Effector memory CD4-positive, alpha-beta T cell (primary cell): ENCODE results near the gene CPA5.

Experiments used
- DNase-seq, 3 donors: peaks; one replicate each; pipeline ENCODE4 v3.0.0-alpha.2; 2020
- H3K27ac ChIP-seq: 2 replicates; pipeline ENCODE4 v1.7.0; 2013; ENCODE audit warnings: mild to moderate bottlenecking, low read length, moderate library complexity; ENCODE audit not compliant: insufficient read depth, poor library complexity, severe bottlenecking
- H3K27me3 ChIP-seq: replicated peaks from 2 replicates; pipeline ENCODE4 v1.7.0; 2013; ENCODE audit warnings: mild to moderate bottlenecking, low read length; ENCODE audit not compliant: insufficient read depth, control insufficient read depth, poor library complexity, severe bottlenecking
- H3K36me3 ChIP-seq: 2 replicates; pipeline ENCODE4 v1.7.0; 2013; ENCODE audit warnings: mild to moderate bottlenecking, low read length, moderate library complexity; ENCODE audit not compliant: control insufficient read depth, insufficient read depth
- H3K4me1 ChIP-seq: 2 replicates; pipeline ENCODE4 v1.7.0; 2013; ENCODE audit warnings: low read length, mild to moderate bottlenecking; ENCODE audit not compliant: control insufficient read depth, insufficient read depth, poor library complexity, severe bottlenecking
- H3K4me3 ChIP-seq: 2 replicates; pipeline ENCODE4 v1.7.0; 2013; ENCODE audit warnings: low read length, low read depth, mild to moderate bottlenecking; ENCODE audit not compliant: insufficient read depth, poor library complexity, severe bottlenecking
- H3K9me3 ChIP-seq: 2 replicates; pipeline ENCODE4 v1.7.0; 2013; ENCODE audit warnings: mild to moderate bottlenecking, low read length, moderate library complexity; ENCODE audit not compliant: control insufficient read depth

CPA5 gene

DNA sequence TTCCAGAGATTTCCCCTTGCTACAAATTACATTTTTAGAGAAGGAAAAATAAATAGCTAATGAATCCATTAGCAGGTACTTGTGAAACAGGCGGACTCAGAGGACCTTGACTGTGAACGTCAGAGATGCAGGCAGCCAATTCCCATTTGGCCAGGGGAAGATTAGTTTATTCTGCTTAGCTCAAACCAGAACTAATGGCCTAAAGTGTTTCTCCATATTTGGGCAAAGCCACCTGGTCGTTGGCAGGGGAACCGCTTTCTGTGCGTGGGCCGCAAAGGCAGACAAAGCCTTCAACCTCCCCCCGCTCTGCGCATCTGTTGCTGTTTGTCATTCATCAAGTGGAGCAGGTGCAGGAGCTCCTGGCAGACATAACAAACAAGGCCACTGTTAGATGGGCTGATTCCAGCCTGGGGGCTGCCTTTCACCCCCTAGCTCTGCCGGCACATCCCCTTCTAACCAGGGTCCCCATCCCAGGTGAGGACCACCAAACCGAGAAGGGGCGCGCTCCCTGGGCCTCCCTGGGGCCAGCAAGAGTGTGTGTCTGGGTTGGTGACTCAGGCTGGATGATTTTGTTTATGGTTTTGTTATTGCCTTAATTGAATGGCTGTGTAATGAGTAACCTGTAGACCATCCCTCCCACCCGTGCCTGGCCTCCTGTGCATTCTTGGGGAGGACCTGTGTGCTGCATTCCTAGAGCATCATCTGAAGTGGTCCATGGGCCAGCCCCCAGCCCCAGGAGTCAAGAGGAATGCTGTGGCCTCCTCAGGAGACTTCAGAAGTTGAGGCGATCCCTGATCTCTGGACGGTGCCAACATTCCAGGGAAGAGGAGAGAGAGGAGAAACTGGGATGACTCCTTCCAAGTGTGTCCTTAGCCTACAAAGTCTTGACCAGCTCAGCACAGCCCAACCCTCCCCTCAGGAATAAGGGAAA, 21.2 kb downstream of the CPA5 start:
- H3K4me1 ChIP-seq, result no peaks in the 10 kb centered on the region
- no peak for DNase-seq
- H3K27ac ChIP-seq, result no peak overlapping the region
- H3K27me3 ChIP-seq, result no peaks in the 10 kb centered on the region
- H3K9me3 ChIP-seq, result no peaks in the 10 kb centered on the region
- no peaks in the 10 kb centered on the region for H3K36me3 ChIP-seq
- no peak overlapping the region for H3K4me3 ChIP-seq

DNA sequence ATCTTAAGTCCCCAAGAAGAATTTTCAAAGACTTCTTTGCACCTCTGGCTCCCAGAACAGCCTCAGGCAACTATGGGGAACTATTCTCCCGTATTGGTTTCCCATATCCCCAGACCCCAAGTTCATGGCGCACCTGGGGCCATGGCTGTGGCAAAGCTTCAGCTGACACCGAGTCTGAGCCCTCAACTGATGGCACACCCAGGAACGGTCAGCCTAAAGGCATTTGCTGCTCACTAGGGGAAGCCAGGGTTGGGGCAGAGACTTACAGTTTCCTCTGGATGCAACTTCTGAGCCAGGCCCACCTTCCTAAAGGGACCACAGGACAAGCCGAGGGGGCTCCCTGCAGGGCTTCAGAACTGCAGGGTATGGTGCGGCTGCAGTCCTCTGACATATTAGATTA, 21.9 kb downstream of the CPA5 start:
- Histone ChIP-seq H3K9me3 (no peaks in the 10 kb centered on the region), H3K4me1 (no peaks in the 10 kb centered on the region), H3K27me3 (no peaks in the 10 kb centered on the region), H3K27ac (no peak overlapping the region), H3K4me3 (no peak overlapping the region), H3K36me3 (no peaks in the 10 kb centered on the region)
- no peak for DNase-seq

DNA sequence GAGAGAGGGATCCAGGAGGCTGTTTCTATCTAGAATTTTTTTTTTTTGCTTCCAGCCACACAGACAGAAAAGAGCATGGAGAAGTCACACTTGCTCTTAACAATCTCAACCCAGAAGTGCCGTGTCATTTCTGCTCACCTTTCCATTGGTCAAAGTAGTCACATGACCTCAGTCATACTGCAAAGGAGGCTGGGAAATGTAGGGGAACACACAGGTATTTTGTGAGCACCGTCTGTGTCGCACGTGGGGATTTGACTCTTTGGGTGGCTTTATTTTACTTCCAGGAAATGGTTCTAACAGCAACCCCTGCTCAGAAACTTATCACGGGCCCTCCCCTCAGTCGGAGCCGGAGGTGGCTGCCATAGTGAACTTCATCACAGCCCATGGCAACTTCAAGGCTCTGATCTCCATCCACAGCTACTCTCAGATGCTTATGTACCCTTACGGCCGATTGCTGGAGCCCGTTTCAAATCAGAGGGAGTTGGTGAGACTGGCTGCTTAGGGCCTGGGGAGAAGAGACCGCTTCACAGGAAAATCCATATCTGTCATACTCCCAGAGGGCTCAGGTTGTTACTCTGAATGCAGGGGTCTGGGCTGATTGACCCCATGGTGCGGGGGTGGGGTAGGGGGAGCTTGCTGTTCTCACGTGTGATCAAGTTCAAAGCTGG, 22.6 kb downstream of the CPA5 start:
- no peaks in the 10 kb centered on the region for H3K9me3 ChIP-seq
- H3K27me3 ChIP-seq, result no peaks in the 10 kb centered on the region
- H3K4me1 ChIP-seq, result no peaks in the 10 kb centered on the region
- H3K36me3 ChIP-seq, result no peaks in the 10 kb centered on the region
- no peak overlapping the region for H3K27ac ChIP-seq
- DNase-seq, result no peak
- H3K4me3 ChIP-seq, result no peak overlapping the region

- Histone ChIP-seq H3K4me1 (no peaks in the 10 kb centered on the region), H3K4me3 (no peak overlapping the region), H3K27me3 (no peaks in the 10 kb centered on the region), H3K27ac (no peak overlapping the region), H3K9me3 (no peaks in the 10 kb centered on the region), H3K36me3 (no peaks in the 10 kb centered on the region)
- no peak for DNase-seq
These were observed 23.5 kb downstream of the CPA5 start for GRCh38 chr7:130367836-130368746.

DNA sequence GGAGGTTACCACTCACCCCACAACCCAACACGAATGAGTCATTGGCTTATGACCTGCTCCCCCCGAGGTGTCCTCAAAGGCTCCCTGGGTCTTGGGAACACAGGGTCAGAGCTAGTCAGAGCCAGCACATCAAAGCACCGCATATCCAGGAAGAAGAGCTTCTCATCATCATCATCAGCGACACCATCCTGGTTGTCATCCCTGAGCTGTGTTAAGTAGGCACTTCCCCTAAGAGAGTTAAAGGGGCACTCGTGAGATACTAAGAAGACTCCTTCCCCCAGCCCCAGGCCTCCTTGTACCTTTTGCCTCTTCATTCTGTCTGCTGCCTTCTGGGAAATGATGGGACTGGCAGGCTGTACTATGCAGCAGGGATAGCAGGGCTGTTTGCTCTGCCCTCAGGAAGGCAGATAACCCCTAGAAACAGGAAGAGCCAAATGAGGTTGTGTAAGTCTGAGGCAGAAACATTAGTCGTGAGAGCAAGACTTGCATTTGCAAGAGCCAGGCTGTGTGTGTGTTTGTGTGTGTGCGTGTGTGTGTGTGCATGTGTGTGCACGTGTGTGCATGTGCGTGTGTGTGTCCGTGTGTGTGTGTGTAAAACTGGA, 24.6 kb downstream of the CPA5 start:
- Histone ChIP-seq H3K4me1 (no peaks in the 10 kb centered on the region), H3K27ac (no peak overlapping the region), H3K4me3 (no peak overlapping the region), H3K36me3 (no peaks in the 10 kb centered on the region), H3K9me3 (no peaks in the 10 kb centered on the region), H3K27me3 (no peaks in the 10 kb centered on the region)
- no peak for DNase-seq

- H3K27ac ChIP-seq, result no peak overlapping the region
- no peaks in the 10 kb centered on the region for H3K4me1 ChIP-seq
- DNase-seq, result no peak
- H3K9me3 ChIP-seq, result no peaks in the 10 kb centered on the region
- no peak overlapping the region for H3K4me3 ChIP-seq
- no peaks in the 10 kb centered on the region for H3K27me3 ChIP-seq
- no peaks in the 10 kb centered on the region for H3K36me3 ChIP-seq
These were observed 25.4 kb downstream of the CPA5 start for GRCh38 chr7:130369831-130370550.

DNA sequence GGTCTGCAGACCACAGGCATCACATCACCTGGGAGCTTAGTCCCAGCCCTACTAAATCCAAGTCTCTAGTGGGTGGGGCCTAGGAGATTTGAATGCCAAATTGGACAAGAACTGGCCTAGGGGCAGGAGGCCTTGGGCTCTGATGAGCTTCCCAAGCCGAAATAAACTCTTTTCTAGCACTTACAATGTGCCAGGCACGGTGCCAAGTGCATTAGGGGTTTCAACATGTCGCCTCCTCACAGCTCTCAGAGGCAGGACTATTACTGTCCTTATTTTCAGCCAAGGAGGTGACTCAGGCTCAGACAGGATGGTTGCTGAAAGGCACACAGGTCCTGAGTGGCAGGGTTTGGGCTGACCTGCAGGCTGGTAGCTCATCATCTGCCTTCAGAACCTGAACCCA, 26.4 kb downstream of the CPA5 start:
- no peak overlapping the region for H3K4me3 ChIP-seq
- H3K27me3 ChIP-seq, result no peaks in the 10 kb centered on the region
- no peaks in the 10 kb centered on the region for H3K36me3 ChIP-seq
- no peak for DNase-seq
- H3K9me3 ChIP-seq, result no peaks in the 10 kb centered on the region
- no peak overlapping the region for H3K27ac ChIP-seq
- H3K4me1 ChIP-seq, result no peaks in the 10 kb centered on the region

- Histone ChIP-seq H3K9me3 (no peaks in the 10 kb centered on the region), H3K4me3 (no peak overlapping the region), H3K4me1 (no peaks in the 10 kb centered on the region), H3K27me3 (no peaks in the 10 kb centered on the region), H3K36me3 (no peaks in the 10 kb centered on the region), H3K27ac (no peak overlapping the region)
- no peak for DNase-seq
These were observed 28.0 kb downstream of the CPA5 start for GRCh38 chr7:130372402-130373165.

- Histone ChIP-seq H3K36me3 (no peaks in the 10 kb centered on the region), H3K9me3 (no peaks in the 10 kb centered on the region), H3K4me3 (no peak overlapping the region), H3K27me3 (no peaks in the 10 kb centered on the region), H3K27ac (no peak overlapping the region), H3K4me1 (no peaks in the 10 kb centered on the region)
- no peak for DNase-seq
These were observed 29.9 kb downstream of the CPA5 start for GRCh38 chr7:130374507-130374906.
